Caco-2 (cell line): ENCODE results near the gene SATB2. TPM values are rescaled to one million over a fixed set of nuclear protein-coding genes. Genes with fewer than 3 reads are reported as not detected.

Experiments
- BruUV-seq: library from RNA; stranded (reverse); fragments of 400-500 nt; replicated peaks from 2 replicates; lab custom pipeline; 2021; lab: Mats Ljungman, UMichigan
- CTCF ChIA-PET: fragments of 300-600 bp; sonication (Branson Sonifier 250); formaldehyde crosslinking; loops from one replicate; lab custom pipeline; 2022; ENCODE audit warnings: antibody characterized with exemption; lab: Charles Lee
- POLR2A ChIA-PET: fragments of 300-600 bp; sonication (Branson Sonifier 250); formaldehyde crosslinking; loops from one replicate; lab custom pipeline; 2022; ENCODE audit warnings: antibody characterized with exemption; lab: Charles Lee
- DNase-seq, 2 experiments: peaks; one replicate each; pipeline versions ENCODE4 v3.0.0 to v3.0.0-alpha.2; 2020 to 2022
- H3K27me3 ChIP-seq: replicated peaks from 2 replicates; pipeline ENCODE4 v1.6.0; 2011; ENCODE audit warnings: low read length; ENCODE audit not compliant: control insufficient read depth, insufficient read depth
- H3K36me3 ChIP-seq: 2 replicates; pipeline ENCODE4 v1.5.1; 2011; ENCODE audit warnings: low read length; ENCODE audit not compliant: control insufficient read depth, insufficient read depth
- H3K4me1 ChIP-seq: fragments of 250-450 bp; sonication (Bioruptor Pico); 2 replicates; pipeline ENCODE4 v1.5.1; 2020; ENCODE audit warnings: mild to moderate bottlenecking
- H3K4me3 ChIP-seq: 2 replicates; pipeline ENCODE4 v1.5.1; 2011; ENCODE audit warnings: low read depth, mild to moderate bottlenecking, control low read depth, low read length
- H3K9me3 ChIP-seq: fragments of 250-450 bp; sonication (Bioruptor Pico); 2 replicates; pipeline ENCODE4 v1.5.1; 2020; ENCODE audit warnings: mild to moderate bottlenecking, moderate library complexity
- H3K27ac Mint-ChIP-seq: one replicate; pipeline ENCODE4 v1.8.0; 2022; ENCODE audit warnings: mixed read lengths; ENCODE audit not compliant: unreplicated experiment
- H3K27me3 Mint-ChIP-seq: one replicate; pipeline ENCODE4 v1.8.0; 2022; ENCODE audit warnings: mixed read lengths; ENCODE audit not compliant: insufficient read depth, unreplicated experiment
- H3K36me3 Mint-ChIP-seq: one replicate; pipeline ENCODE4 v1.8.0; 2022; ENCODE audit warnings: mild to moderate bottlenecking, mixed read lengths; ENCODE audit not compliant: insufficient read depth, unreplicated experiment
- H3K4me1 Mint-ChIP-seq: one replicate; pipeline ENCODE4 v1.8.0; 2022; ENCODE audit warnings: low read depth, mixed read lengths; ENCODE audit not compliant: unreplicated experiment
- H3K4me3 Mint-ChIP-seq: one replicate; pipeline ENCODE4 v1.8.0; 2022; ENCODE audit warnings: mild to moderate bottlenecking, moderate library complexity, mixed read lengths; ENCODE audit not compliant: unreplicated experiment
- H3K9me3 Mint-ChIP-seq: one replicate; pipeline ENCODE4 v1.8.0; 2022; ENCODE audit warnings: mixed read lengths; ENCODE audit not compliant: unreplicated experiment
- intact Hi-C: fragments of 100-400 bp; cut with micrococcal nuclease; formaldehyde crosslinking; loops from one replicate; pipeline ENCODE4 v1.10.0; 2022; ENCODE audit not compliant: unreplicated experiment
- total RNA-seq: library from RNA; stranded (reverse); gene quantifications from 2 replicates; pipeline ENCODE4 v1.2.3, GENCODE V29; 2022
- TF ChIP-seq, protein P1 (sequence below), 2 experiments: fragments of 200-600 bp in 1 of 2; IDR thresholded peaks; 1 replicate in 1 of 2; 2 replicates in 1 of 2; pipeline versions ENCODE4 v1.5.1 to v1.8.0; 2011 to 2022; ENCODE audit warnings: antibody characterized with exemption in 1 of 2, control low read depth in 1 of 2, inconsistent platforms in 1 of 2, low read depth in 1 of 2, low read length in 1 of 2, mild to moderate bottlenecking in 1 of 2, moderate library complexity in 1 of 2; ENCODE audit not compliant: insufficient read depth in 1 of 2, severe bottlenecking in 1 of 2, unreplicated experiment in 1 of 2

SATB2 gene
- total RNA-seq, 1 experiment from 2014 or later: 1.1 TPM

GRCh38 chr2:199356412-199356811 is 101.3 kb downstream of the SATB2 start:
- H3K36me3 ChIP-seq: no peaks in the 10 kb centered on the region
- no peaks in the 10 kb centered on the region for H3K9me3 ChIP-seq
- Mint-ChIP-seq H3K27ac (no peak overlapping the region), H3K4me3 (no peak overlapping the region), H3K4me1 (no peaks in the 10 kb centered on the region), H3K9me3 (no peaks in the 10 kb centered on the region), H3K36me3 (no peaks in the 10 kb centered on the region), H3K27me3 (peaks cover 9% of the 10 kb centered on the region)
- CTCF ChIA-PET: no interaction called here
- BruUV-seq: no TSS peak
- H3K4me1 ChIP-seq: no peaks in the 10 kb centered on the region
- POLR2A ChIA-PET: no interaction called here
- H3K27me3 ChIP-seq: no peaks in the 10 kb centered on the region
- no peak for DNase-seq
- intact Hi-C loops: no loop called here
- TF ChIP-seq, protein P1, sequence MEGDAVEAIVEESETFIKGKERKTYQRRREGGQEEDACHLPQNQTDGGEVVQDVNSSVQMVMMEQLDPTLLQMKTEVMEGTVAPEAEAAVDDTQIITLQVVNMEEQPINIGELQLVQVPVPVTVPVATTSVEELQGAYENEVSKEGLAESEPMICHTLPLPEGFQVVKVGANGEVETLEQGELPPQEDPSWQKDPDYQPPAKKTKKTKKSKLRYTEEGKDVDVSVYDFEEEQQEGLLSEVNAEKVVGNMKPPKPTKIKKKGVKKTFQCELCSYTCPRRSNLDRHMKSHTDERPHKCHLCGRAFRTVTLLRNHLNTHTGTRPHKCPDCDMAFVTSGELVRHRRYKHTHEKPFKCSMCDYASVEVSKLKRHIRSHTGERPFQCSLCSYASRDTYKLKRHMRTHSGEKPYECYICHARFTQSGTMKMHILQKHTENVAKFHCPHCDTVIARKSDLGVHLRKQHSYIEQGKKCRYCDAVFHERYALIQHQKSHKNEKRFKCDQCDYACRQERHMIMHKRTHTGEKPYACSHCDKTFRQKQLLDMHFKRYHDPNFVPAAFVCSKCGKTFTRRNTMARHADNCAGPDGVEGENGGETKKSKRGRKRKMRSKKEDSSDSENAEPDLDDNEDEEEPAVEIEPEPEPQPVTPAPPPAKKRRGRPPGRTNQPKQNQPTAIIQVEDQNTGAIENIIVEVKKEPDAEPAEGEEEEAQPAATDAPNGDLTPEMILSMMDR (IDR thresholded peaks at IDR 0.05; ENCODE audit: insufficient read depth in 1 of 2, low read depth in 1 of 2, low read length in 1 of 2, severe bottlenecking in 1 of 2, unreplicated experiment in 1 of 2): no peak
- no peak overlapping the region for H3K4me3 ChIP-seq

DNA sequence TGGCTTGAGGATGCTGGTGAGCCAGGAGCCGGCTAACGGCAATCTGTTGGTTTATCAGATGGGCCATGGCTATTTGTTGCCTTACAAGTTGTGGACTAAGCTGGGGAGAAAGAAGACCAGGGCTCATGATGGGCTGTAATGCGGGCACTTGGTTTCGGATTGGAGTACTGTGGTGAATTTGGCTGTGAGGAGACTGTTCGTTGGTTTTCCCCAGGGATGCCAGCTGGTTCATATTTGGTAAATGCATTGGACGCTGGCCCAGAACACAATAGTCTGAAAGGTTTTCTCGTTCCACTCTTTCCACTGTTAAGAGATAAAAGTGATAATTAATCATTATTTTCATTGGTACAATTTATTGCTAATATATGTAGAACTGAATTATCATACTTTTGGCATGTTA is 108.9 kb downstream of the SATB2 start:
- H3K27me3 ChIP-seq: no peaks in the 10 kb centered on the region
- ChIA-PET POLR2A (no interaction called here), CTCF (no interaction called here)
- no peaks in the 10 kb centered on the region for H3K4me1 Mint-ChIP-seq
- no peak for DNase-seq
- H3K4me3 ChIP-seq: no peak overlapping the region
- H3K4me3 Mint-ChIP-seq: no peak overlapping the region
- intact Hi-C loops: no loop called here
- H3K27ac Mint-ChIP-seq: no peak overlapping the region
- TF ChIP-seq, protein P1 (IDR thresholded peaks at IDR 0.05; ENCODE audit: insufficient read depth in 1 of 2, low read depth in 1 of 2, low read length in 1 of 2, severe bottlenecking in 1 of 2, unreplicated experiment in 1 of 2): no peak
- H3K36me3 Mint-ChIP-seq: no peaks in the 10 kb centered on the region
- H3K36me3 ChIP-seq: no peaks in the 10 kb centered on the region
- H3K9me3 Mint-ChIP-seq: no peaks in the 10 kb centered on the region
- no peaks in the 10 kb centered on the region for H3K4me1 ChIP-seq
- peaks cover 13% of the 10 kb centered on the region for H3K27me3 Mint-ChIP-seq
- H3K9me3 ChIP-seq: no peaks in the 10 kb centered on the region
- no TSS peak for BruUV-seq

DNA sequence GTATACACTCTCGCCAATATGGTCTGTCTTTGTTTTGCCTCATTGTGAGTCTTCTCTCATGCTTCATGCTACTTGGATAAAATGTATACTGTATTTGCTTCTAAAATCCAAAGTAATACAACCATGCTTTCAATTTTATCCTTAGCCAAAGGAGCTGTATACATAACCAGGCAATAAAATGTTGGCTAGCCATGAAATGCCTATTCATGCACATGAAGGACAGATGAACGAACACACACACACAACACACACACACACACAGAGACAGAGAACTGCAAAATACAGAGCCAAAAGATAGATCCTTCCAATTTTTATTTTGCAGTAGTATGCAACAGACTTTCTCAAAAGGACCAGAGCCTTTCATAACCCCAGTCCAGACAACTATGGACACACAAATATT is 113.7 kb downstream of the SATB2 start:
- Histone ChIP-seq H3K4me3 (no peak overlapping the region), H3K27me3 (no peaks in the 10 kb centered on the region), H3K4me1 (no peaks in the 10 kb centered on the region), H3K9me3 (no peaks in the 10 kb centered on the region), H3K36me3 (no peaks in the 10 kb centered on the region)
- H3K27ac Mint-ChIP-seq: no peak overlapping the region
- no peaks in the 10 kb centered on the region for H3K4me1 Mint-ChIP-seq
- intact Hi-C loops: no loop called here
- no peaks in the 10 kb centered on the region for H3K36me3 Mint-ChIP-seq
- BruUV-seq: no TSS peak
- H3K9me3 Mint-ChIP-seq: no peaks in the 10 kb centered on the region
- peaks cover 8% of the 10 kb centered on the region for H3K27me3 Mint-ChIP-seq
- no peak for DNase-seq
- H3K4me3 Mint-ChIP-seq: no peak overlapping the region
- ChIA-PET POLR2A (no interaction called here), CTCF (no interaction called here)
- TF ChIP-seq, protein P1 (IDR thresholded peaks at IDR 0.05; ENCODE audit: insufficient read depth in 1 of 2, low read depth in 1 of 2, low read length in 1 of 2, severe bottlenecking in 1 of 2, unreplicated experiment in 1 of 2): no peak
